ENCODE data around the gene HMG20B.
A peak's percentile ranks its signal among the peaks of the same experiment; 100 is the strongest.
"Not testable (repeated sequence)": the region's sequence is repeated elsewhere in the genome, so short reads cannot be mapped to it uniquely, and the experiment has no call there.

HMG20B gene

GRCh38 chr19:3557461-3558248 is 15.1 kb upstream of the HMG20B start, which contains the start of gene MFSD12:
MFSD12 (minus strand) TSS chr19:3557586; CDS start chr19:3557403, 183 bp downstream.
- H3K36me3 Mint-ChIP-seq (ENCODE audit: low read depth), result peaks cover 27% of the 10 kb centered on the region
- H3K27me3 Mint-ChIP-seq, result no peaks in the 10 kb centered on the region
- peaks cover 38% of the 10 kb centered on the region for H3K4me1 Mint-ChIP-seq (ENCODE audit: low read depth)
- H3K4me3 Mint-ChIP-seq, result peak within 1 kb of the TSS; percentile 97
- peak within 1 kb of the TSS; percentile 95 for H3K27ac Mint-ChIP-seq
- H3K9me3 Mint-ChIP-seq, result no peaks in the 10 kb centered on the region
- DNase-seq, result peak; percentile 96

DNA sequence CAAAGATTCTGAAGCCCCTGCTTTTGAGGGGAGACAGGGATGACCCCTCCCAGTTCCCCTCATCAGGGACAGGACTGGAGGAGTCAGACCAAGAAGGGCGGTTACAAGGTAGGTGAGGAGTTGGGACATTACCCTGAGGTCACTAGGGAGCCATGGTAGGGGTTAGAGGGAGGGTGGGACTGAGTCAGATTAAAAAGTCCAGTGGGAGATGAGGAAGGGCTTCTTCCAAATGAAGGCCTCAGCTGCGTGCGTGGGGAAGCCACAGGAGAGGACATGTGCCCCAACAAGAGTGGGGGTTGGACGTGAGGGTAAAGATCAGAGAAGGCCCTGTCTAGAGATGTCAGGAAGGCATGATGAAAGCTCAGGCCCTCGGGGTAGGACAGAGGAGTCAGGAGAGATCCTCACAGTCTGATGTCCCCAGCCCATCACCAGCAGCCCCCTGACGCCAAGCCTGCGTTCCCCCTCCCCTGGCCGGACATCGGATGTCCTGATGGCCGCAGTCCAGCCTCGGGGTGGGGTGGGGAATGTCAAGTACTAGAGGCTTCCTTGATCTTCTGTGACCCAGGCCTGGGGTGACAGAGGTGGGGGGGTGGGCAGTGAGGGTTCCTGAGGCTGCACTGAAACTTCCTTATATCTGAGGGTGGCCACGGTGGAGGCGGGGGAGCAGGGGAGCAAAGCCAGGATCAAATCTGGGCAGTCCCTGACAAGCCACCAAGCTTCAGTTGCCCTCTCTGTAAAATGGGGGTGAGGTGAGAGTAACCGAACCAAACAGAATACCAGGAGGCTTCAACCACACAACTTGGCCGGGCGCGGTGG is 8.8 kb upstream of the HMG20B start:
- H3K4me3 Mint-ChIP-seq, result no peak overlapping the region
- H3K36me3 Mint-ChIP-seq (ENCODE audit: low read depth), result no peaks in the 10 kb centered on the region
- H3K4me1 Mint-ChIP-seq (ENCODE audit: low read depth), result no peaks in the 10 kb centered on the region
- DNase-seq, result no peak
- H3K27ac Mint-ChIP-seq, result no peak overlapping the region
- H3K9me3 Mint-ChIP-seq, result no peaks in the 10 kb centered on the region
- H3K27me3 Mint-ChIP-seq, result no peaks in the 10 kb centered on the region

DNA sequence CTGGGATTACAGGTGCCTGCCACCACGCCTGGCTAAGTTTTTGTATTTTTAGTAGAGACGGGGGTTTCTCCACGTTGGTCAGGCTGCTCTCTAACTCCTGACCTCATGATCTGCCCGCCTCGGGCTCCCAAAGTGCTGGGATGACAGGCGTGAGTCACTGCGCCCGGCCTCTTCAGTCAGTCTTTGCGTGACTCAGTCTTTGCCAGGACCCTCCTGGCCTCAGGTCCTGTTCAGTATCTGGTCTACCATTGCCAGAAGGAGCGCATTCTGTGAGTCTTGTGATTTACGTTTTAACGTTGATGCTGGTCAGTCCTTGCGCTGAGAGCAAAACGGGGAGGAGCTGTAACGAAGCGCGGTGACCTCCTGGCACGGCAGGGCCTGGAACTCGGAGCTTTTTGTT is 7.6 kb upstream of the HMG20B start:
- Mint-ChIP-seq H3K4me1 (ENCODE audit: low read depth) (no peaks in the 10 kb centered on the region), H3K9me3 (no peaks in the 10 kb centered on the region), H3K27me3 (no peaks in the 10 kb centered on the region), H3K27ac (no peak overlapping the region), H3K4me3 (no peak overlapping the region), H3K36me3 (ENCODE audit: low read depth) (no peaks in the 10 kb centered on the region)
- no peak for DNase-seq

DNA sequence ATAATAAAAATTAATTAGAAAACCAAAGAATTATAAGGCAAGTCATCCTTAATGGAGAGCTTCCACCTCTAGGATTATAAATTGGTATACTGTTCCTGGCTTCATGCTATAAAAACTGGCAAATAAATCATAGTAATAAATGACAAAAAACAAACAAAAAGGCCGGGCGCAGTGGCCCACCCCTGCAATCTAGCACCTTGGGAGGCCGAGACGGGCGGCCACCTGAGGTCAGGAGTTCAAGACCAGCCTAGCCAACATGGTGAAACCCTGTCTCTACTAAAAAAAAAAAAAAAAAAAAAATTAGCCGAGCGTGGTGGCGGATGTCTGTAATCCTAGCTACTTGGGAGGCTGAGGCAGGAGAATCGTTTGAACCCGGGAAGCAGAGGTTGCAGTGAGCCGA is 2.7 kb upstream of the HMG20B start:
- not testable (repeated sequence) for DNase-seq; H3K27ac Mint-ChIP-seq; H3K9me3 Mint-ChIP-seq; H3K27me3 Mint-ChIP-seq; H3K36me3 Mint-ChIP-seq (ENCODE audit: low read depth); H3K4me3 Mint-ChIP-seq
- peaks cover 12% of the 10 kb centered on the region for H3K4me1 Mint-ChIP-seq (ENCODE audit: low read depth)

DNA sequence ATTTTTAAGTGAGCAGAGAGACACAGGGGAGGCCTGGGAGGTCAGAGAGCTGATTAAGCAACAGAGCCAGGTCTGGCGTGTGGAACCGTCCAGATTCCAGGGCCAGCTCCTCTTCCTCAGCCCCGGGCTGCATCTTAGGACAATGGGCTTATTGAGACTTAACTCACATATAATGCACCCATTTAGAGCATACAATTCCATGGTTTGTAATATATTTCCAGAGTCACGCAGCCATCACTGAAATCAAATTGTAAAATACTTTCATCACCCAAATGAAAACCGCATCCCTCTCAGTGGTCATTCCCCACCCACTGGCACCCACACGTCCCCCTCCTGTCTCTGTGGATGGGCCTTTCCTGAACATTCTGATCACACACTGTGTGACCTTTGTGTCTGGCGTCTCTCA is 2.1 kb upstream of the HMG20B start:
- DNase-seq, result no peak
- H3K4me1 Mint-ChIP-seq (ENCODE audit: low read depth), result peaks cover 12% of the 10 kb centered on the region
- H3K4me3 Mint-ChIP-seq, result no peak overlapping the region
- no peak overlapping the region for H3K27ac Mint-ChIP-seq
- H3K27me3 Mint-ChIP-seq, result no peaks in the 10 kb centered on the region
- H3K9me3 Mint-ChIP-seq, result no peaks in the 10 kb centered on the region
- peaks cover 14% of the 10 kb centered on the region for H3K36me3 Mint-ChIP-seq (ENCODE audit: low read depth)

GRCh38 chr19:3572132-3572854 is 451 bp upstream of the HMG20B start:
- peak overlapping the region; percentile 79 for H3K27ac Mint-ChIP-seq
- peaks cover 12% of the 10 kb centered on the region for H3K4me1 Mint-ChIP-seq (ENCODE audit: low read depth)
- no peaks in the 10 kb centered on the region for H3K9me3 Mint-ChIP-seq

DNA sequence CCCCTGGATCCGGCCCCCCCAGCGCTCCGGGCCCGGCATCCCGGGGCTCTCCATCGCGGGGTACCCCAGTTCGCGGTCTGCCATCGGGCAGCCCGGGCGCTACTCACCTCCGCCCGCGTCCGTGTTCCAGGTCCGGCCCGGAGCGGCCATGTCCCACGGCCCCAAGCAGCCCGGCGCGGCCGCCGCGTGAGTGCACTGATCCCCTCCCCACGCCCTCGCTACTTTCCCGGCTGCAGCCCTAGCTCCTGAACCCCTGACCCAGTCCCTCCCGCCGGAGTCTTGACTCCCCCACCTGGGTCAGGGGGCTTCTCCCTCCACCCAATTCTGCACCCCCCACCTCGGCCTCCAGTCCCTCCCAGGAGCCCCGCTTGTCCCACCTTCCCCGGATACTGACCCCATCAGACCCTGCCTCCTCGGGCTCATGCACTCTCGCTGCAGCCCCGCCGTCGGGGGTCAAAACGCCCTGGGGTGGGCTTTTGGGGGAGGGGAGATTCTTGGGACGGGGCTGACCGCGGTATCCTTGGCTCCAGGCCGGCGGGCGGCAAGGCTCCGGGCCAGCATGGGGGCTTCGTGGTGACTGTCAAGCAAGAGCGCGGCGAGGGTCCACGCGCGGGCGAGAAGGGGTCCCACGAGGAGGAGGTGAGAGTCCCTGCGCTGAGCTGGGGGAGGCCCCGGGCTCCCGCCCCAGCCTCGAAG is 566 bp downstream of the HMG20B start:
- DNase-seq, result no peak
- H3K4me1 Mint-ChIP-seq (ENCODE audit: low read depth), result peaks cover 12% of the 10 kb centered on the region
- peaks cover 28% of the 10 kb centered on the region for H3K36me3 Mint-ChIP-seq (ENCODE audit: low read depth)
- no peaks in the 10 kb centered on the region for H3K9me3 Mint-ChIP-seq
- H3K4me3 Mint-ChIP-seq, result peak overlapping the region; percentile 81
- H3K27me3 Mint-ChIP-seq, result no peaks in the 10 kb centered on the region
- peak overlapping the region; percentile 75 for H3K27ac Mint-ChIP-seq

More at GRCh38 chr19:3572132-3572854, 451 bp upstream of the HMG20B start:
- Mint-ChIP-seq H3K36me3 (ENCODE audit: low read depth) (peaks cover 26% of the 10 kb centered on the region), H3K4me3 (peak overlapping the region; percentile 81), H3K27me3 (no peaks in the 10 kb centered on the region)
- DNase-seq, result peak; percentile 98

DNA sequence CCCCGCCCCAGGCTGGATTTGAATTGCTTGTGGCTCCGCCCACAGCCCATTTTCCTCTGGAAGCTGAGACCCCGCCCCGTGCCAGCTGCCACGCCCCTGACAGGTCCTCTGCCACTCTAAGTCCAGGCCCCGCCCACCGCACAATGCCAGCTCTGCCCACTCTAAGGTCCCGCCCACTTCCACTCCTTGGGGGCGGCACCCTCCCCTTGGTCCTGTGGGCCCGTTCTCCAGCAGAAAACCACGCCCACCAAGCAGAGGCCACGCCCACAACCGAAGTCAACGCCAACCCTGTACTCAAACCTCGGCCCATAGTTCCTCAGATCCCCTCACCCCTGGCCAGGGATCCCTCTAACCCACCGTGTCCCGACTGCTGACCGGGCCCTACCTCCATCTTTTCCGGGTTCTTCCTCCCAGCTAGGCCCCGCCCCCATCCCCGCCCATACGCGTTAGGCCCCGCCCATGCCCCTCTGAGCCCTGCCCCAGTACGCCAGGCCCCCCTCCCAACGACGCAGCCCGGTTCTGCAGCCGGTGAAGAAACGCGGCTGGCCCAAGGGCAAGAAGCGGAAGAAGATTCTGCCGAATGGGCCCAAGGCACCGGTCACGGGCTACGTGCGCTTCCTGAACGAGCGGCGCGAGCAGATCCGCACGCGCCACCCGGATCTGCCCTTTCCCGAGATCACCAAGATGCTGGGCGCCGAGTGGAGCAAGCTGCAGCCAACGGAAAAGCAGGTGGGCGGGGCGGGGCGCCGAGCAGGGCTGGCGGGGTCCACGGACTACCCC is 1.3 kb downstream of the HMG20B start:
- peak overlapping the region; percentile 81 for H3K4me3 Mint-ChIP-seq

GRCh38 chr19:3575260-3575741 is 2.6 kb downstream of the HMG20B start:
- no peak overlapping the region for H3K27ac Mint-ChIP-seq
- no peaks in the 10 kb centered on the region for H3K27me3 Mint-ChIP-seq
- H3K4me1 Mint-ChIP-seq (ENCODE audit: low read depth), result peaks cover 12% of the 10 kb centered on the region
- no peak for DNase-seq
- no peaks in the 10 kb centered on the region for H3K9me3 Mint-ChIP-seq
- H3K36me3 Mint-ChIP-seq (ENCODE audit: low read depth), result peaks cover 30% of the 10 kb centered on the region
- no peak overlapping the region for H3K4me3 Mint-ChIP-seq

More for the DNA sequence above, 1.3 kb downstream of the HMG20B start:
- Mint-ChIP-seq H3K27me3 (no peaks in the 10 kb centered on the region), H3K27ac (peak overlapping the region; percentile 75), H3K4me1 (ENCODE audit: low read depth) (peaks cover 12% of the 10 kb centered on the region), H3K36me3 (ENCODE audit: low read depth) (peaks cover 30% of the 10 kb centered on the region), H3K9me3 (no peaks in the 10 kb centered on the region)
- peak; percentile 85 for DNase-seq

GRCh38 chr19:3575949-3576673 is 3.4 kb downstream of the HMG20B start:
- Mint-ChIP-seq H3K27ac (no peak overlapping the region), H3K9me3 (no peaks in the 10 kb centered on the region), H3K4me1 (ENCODE audit: low read depth) (peaks cover 12% of the 10 kb centered on the region), H3K36me3 (ENCODE audit: low read depth) (peaks cover 30% of the 10 kb centered on the region), H3K27me3 (no peaks in the 10 kb centered on the region), H3K4me3 (no peak overlapping the region)
- DNase-seq, result no peak

GRCh38 chr19:3576696-3577443 is 4.1 kb downstream of the HMG20B start:
- no peaks in the 10 kb centered on the region for H3K9me3 Mint-ChIP-seq
- no peaks in the 10 kb centered on the region for H3K27me3 Mint-ChIP-seq
- no peak for DNase-seq
- H3K4me1 Mint-ChIP-seq (ENCODE audit: low read depth), result peaks cover 8% of the 10 kb centered on the region
- H3K4me3 Mint-ChIP-seq, result no peak overlapping the region
- H3K36me3 Mint-ChIP-seq (ENCODE audit: low read depth), result peaks cover 30% of the 10 kb centered on the region
- H3K27ac Mint-ChIP-seq, result no peak overlapping the region

- H3K27ac Mint-ChIP-seq, result no peak overlapping the region
- no peak for DNase-seq
- H3K4me1 Mint-ChIP-seq (ENCODE audit: low read depth), result peaks cover 3% of the 10 kb centered on the region
- no peaks in the 10 kb centered on the region for H3K9me3 Mint-ChIP-seq
- H3K36me3 Mint-ChIP-seq (ENCODE audit: low read depth), result peaks cover 30% of the 10 kb centered on the region
- no peak overlapping the region for H3K4me3 Mint-ChIP-seq
- H3K27me3 Mint-ChIP-seq, result no peaks in the 10 kb centered on the region
Observed at GRCh38 chr19:3577723-3578344, 5.1 kb downstream of the HMG20B start.
